GM12878 (cell line): ENCODE measurements around the gene NOXA1. TPM values are rescaled to one million over a fixed set of nuclear protein-coding genes. Genes with fewer than 3 reads are reported as not detected.

Experiments
- ATAC-seq: fragments of 200-7000 bp; cut with Tn5 transposase; 3 replicates; pipeline ENCODE4 v1.9.1; 2020; ENCODE audit warnings: mild to moderate bottlenecking, moderate library complexity
- BruUV-seq: library from RNA; stranded (reverse); fragments of 400-500 nt; replicated peaks from 2 replicates; lab custom pipeline; 2021; lab: Mats Ljungman, UMichigan
- CTCF ChIA-PET: fragments of 300-600 bp; sonication (Branson Sonifier 250); formaldehyde crosslinking; extraction: SDS; loops from one replicate; lab custom pipeline; 2021; ENCODE audit warnings: inconsistent platforms; lab: Yijun Ruan, JAX
- POLR2A ChIA-PET: fragments of 350-600 bp; formaldehyde crosslinking; extraction: SDS; loops from one replicate; lab custom pipeline; 2021; ENCODE audit warnings: inconsistent platforms; lab: Charles Lee
- RAD21 ChIA-PET: fragments of 300-600 bp; sonication (Branson Sonifier 250); formaldehyde crosslinking; loops from one replicate; lab custom pipeline; 2023; ENCODE audit warnings: antibody characterized with exemption; ENCODE audit not compliant: unreplicated experiment; lab: Charles Lee
- SMC1A ChIA-PET: fragments of 300-600 bp; sonication (Branson Sonifier 250); formaldehyde crosslinking; loops from one replicate; lab custom pipeline; 2023; ENCODE audit not compliant: unreplicated experiment, uncharacterized antibody; lab: Charles Lee
- DNase-seq: peaks from one replicate; pipeline ENCODE4 v3.0.0-alpha.2; 2011; ENCODE audit warnings: low read depth, low spot score
- FAIRE-seq: peaks from 3 replicates; lab custom pipeline; 2011; peaks lifted over from hg19 to GRCh38; lab: Jason Lieb, UNC
- H2AFZ ChIP-seq: 2 replicates; pipeline ENCODE4 v1.6.0; 2011; ENCODE audit warnings: low read depth, low read length, control low read depth; ENCODE audit not compliant: control insufficient read depth
- H3K27ac ChIP-seq: 2 replicates; pipeline ENCODE4 v1.5.1; 2011; ENCODE audit warnings: control low read depth; ENCODE audit not compliant: control insufficient read depth, insufficient read depth
- H3K27me3 ChIP-seq, 2 experiments: replicated peaks in 1 of 2; 2 replicates each; pipeline versions ENCODE4 v1.6.0 to v1.6.1; 2011; ENCODE audit warnings: low read length in 1 of 2; ENCODE audit not compliant: control insufficient read depth in 2 of 2, insufficient read depth in 2 of 2
- H3K36me3 ChIP-seq, 2 experiments: 2 replicates each; pipeline ENCODE4 v1.5.1; 2011; ENCODE audit warnings: low read length in 1 of 2; ENCODE audit not compliant: control insufficient read depth in 2 of 2, insufficient read depth in 2 of 2
- H3K4me1 ChIP-seq: 2 replicates; pipeline ENCODE4 v1.6.1; 2011; ENCODE audit warnings: mild to moderate bottlenecking, low read length, moderate library complexity, mixed read lengths; ENCODE audit not compliant: control insufficient read depth, insufficient read depth
- H3K4me2 ChIP-seq: 2 replicates; pipeline ENCODE4 v1.6.0; 2011; ENCODE audit warnings: control low read depth; ENCODE audit not compliant: control insufficient read depth, insufficient read depth
- H3K4me3 ChIP-seq: fragments of 200-600 bp; sonication (generic); 2 replicates; pipeline ENCODE4 v1.5.1; 2016
- H3K79me2 ChIP-seq: 2 replicates; pipeline ENCODE4 v1.6.0; 2011; ENCODE audit warnings: low read length; ENCODE audit not compliant: control insufficient read depth, insufficient read depth
- H3K9ac ChIP-seq: 2 replicates; pipeline ENCODE4 v1.8.0; 2011; ENCODE audit warnings: low read length, control low read depth, mixed read lengths; ENCODE audit not compliant: control insufficient read depth, insufficient read depth
- H3K9me3 ChIP-seq: replicated peaks from 3 replicates; pipeline ENCODE4 v1.5.1; 2011; ENCODE audit warnings: mild to moderate bottlenecking, low read length; ENCODE audit not compliant: control insufficient read depth, insufficient read depth
- H4K20me1 ChIP-seq: 2 replicates; pipeline ENCODE4 v1.6.0; 2011; ENCODE audit not compliant: control insufficient read depth, insufficient read depth
- BHLHE40 ChIP-seq, 2 experiments: fragments of 450-650 bp in 1 of 2; IDR thresholded peaks; 2 replicates each; pipeline ENCODE4 v1.6.1; 2011 to 2017; ENCODE audit warnings: low read depth in 2 of 2, borderline replicate concordance in 1 of 2, improper control_type of control experiment in 1 of 2, low read length in 1 of 2, mild to moderate bottlenecking in 1 of 2
- BMI1 ChIP-seq: fragments of 450-650 bp; IDR thresholded peaks from 2 replicates; pipeline ENCODE4 v1.6.1; 2016; ENCODE audit warnings: mild to moderate bottlenecking, moderate library complexity, borderline replicate concordance
- CREB1 ChIP-seq: IDR thresholded peaks from 2 replicates; pipeline ENCODE4 v1.6.1; 2012; ENCODE audit warnings: low read depth, mild to moderate bottlenecking, inconsistent platforms
- FOXM1 ChIP-seq: IDR thresholded peaks from 2 replicates; pipeline ENCODE4 v1.6.1; 2012; ENCODE audit warnings: low read depth, mild to moderate bottlenecking, inconsistent platforms, low read length, moderate library complexity
- NBN ChIP-seq: fragments of 450-650 bp; IDR thresholded peaks from 2 replicates; pipeline ENCODE4 v1.6.1; 2016
- RBBP5 ChIP-seq: fragments of 200-600 bp; sonication (generic); conservative IDR thresholded peaks from 2 replicates; pipeline ENCODE4 v1.6.1; 2016
- SREBF1 ChIP-seq: IDR thresholded peaks from 2 replicates; pipeline ENCODE4 v1.6.1; 2012; ENCODE audit warnings: mild to moderate bottlenecking, low read length
- WGBS: methylation state at CpG from one replicate; pipeline ENCODE4 v1.1.6; 2016; ENCODE audit warnings: low lambda C conversion rate; ENCODE audit not compliant: insufficient replicate concordance, insufficient coverage; ENCODE audit errors: missing lambda C conversion rate; 5-methylcytosine and 5-hydroxymethylcytosine counted together
- in situ Hi-C: fragments of 300-500 bp; cut with MboI; formaldehyde crosslinking; loops from 9 replicates; pipeline ENCODE4 v1.14.3; 2018; ENCODE audit warnings: mixed read lengths
- intact Hi-C: fragments of 100-400 bp; cut with micrococcal nuclease; formaldehyde crosslinking; loops from one replicate; pipeline ENCODE4 v1.14.2; 2022; ENCODE audit not compliant: unreplicated experiment
- polyA plus RNA-seq, 11 experiments: library from polyadenylated mRNA; depleted of rRNA in 4 of 11; unstranded in 6 of 11; stranded (reverse) in 5 of 11; fragments of >200 nt; fragmentation: Nextera tagmentation in 4 of 11; fragmentation: Illumina TruSeq in 1 of 11; extraction: Ambion mirVana in 4 of 11; extraction: Trizol in 1 of 11; gene quantifications; 1 replicate in 1 of 11; 2 replicates in 10 of 11; pipeline versions ENCODE4 v1.2.1 to v1.2.3, GENCODE V29; 2011 to 2016; ENCODE audit warnings: inconsistent platforms in 2 of 11, missing spikeins in 2 of 11, low read depth in 1 of 11
- total RNA-seq, 4 experiments: library from RNA; depleted of rRNA in 3 of 4; stranded (reverse); fragments of >200 nt in 3 of 4; fragmentation: Illumina TruSeq in 1 of 4; extraction: Trizol in 1 of 4; gene quantifications; 2 replicates each; pipeline versions ENCODE4 v1.2.1 to v1.2.3, GENCODE V29; 2013 to 2021
- TF ChIP-seq, protein P1 (sequence below), 3 experiments: IDR thresholded peaks in 2 of 3; conservative IDR thresholded peaks in 1 of 3; 2 replicates each; pipeline ENCODE4 v1.5.1; 2011; ENCODE audit warnings: low read depth in 3 of 3, low read length in 3 of 3, mild to moderate bottlenecking in 3 of 3, control low read depth in 2 of 3, moderate library complexity in 2 of 3, inconsistent platforms in 1 of 3, mixed read lengths in 1 of 3; ENCODE audit not compliant: control insufficient read depth in 2 of 3, insufficient read depth in 1 of 3; ENCODE audit errors: extremely low read depth in 1 of 3

NOXA1 gene
- total and polyA plus RNA-seq, 10 of the 15 experiments (the other 5 are each of a cell fraction or from before 2014, with no cell fraction given), result 0.08 to 0.20 TPM; not detected in 8

DNA sequence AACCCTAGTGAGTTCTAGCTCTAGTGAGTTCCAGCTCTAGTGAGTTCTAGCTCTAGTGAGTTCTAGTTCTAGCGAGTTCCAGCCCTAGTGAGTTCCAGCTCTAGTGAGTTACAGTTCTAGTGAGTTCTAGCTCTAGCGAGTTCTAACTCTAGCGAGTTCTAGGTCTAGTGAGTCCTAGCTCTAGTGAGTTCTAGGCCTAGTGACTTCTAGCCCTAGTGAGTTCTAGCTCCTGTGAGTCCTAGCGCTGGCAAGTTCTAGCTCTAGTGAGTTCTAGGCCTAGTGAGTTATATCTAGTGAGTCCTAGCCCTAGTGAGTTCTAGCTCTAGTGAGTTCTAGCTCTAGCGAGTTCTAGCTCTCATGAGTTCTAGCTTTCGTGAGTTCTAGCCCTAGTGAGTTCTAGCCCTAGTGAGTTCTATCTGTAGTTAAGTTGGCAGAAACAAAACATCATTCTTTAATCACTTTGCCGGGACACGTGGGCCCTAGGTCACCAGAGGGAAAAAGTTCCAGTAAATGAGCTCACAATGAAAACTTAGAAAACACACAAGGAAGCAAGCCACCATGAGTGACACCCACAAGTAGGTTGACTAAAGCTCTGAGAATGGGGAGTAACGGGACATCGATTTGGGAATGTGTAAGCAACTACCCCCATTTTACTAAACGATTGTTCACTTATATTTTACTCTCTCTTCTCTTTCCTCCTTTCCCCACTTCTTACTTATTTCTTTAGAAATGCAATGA lies 47.7 kb upstream of the NOXA1 start:
- ATAC-seq (no peak), FAIRE-seq (no peak), DNase-seq (no peak)
- in situ Hi-C loops, result no loop called here
- WGBS, result 65% methylated on average over 11 of the region's 11 CpGs
- no TSS peak for BruUV-seq
- H3K9me3 ChIP-seq, result peaks cover 2% of the 10 kb centered on the region; the same call in 2 of the 3 replicates
- H3K4me2 ChIP-seq, result no peak overlapping the region
- no peak for TF ChIP-seq FOXM1
- TF ChIP-seq, protein P1, sequence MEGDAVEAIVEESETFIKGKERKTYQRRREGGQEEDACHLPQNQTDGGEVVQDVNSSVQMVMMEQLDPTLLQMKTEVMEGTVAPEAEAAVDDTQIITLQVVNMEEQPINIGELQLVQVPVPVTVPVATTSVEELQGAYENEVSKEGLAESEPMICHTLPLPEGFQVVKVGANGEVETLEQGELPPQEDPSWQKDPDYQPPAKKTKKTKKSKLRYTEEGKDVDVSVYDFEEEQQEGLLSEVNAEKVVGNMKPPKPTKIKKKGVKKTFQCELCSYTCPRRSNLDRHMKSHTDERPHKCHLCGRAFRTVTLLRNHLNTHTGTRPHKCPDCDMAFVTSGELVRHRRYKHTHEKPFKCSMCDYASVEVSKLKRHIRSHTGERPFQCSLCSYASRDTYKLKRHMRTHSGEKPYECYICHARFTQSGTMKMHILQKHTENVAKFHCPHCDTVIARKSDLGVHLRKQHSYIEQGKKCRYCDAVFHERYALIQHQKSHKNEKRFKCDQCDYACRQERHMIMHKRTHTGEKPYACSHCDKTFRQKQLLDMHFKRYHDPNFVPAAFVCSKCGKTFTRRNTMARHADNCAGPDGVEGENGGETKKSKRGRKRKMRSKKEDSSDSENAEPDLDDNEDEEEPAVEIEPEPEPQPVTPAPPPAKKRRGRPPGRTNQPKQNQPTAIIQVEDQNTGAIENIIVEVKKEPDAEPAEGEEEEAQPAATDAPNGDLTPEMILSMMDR (IDR thresholded peaks at IDR 0.05 in 2 of 3, conservative IDR thresholded peaks at IDR 0.05 in 1 of 3; ENCODE audit: control insufficient read depth in 2 of 3, extremely low read depth in 1 of 3, insufficient read depth in 1 of 3, low read depth in 3 of 3, low read length in 3 of 3), result no peak
- TF ChIP-seq CREB1, result no peak
- TF ChIP-seq NBN, result no peak
- no peak for TF ChIP-seq SREBF1
- no peak for TF ChIP-seq RBBP5
- TF ChIP-seq BHLHE40 (IDR thresholded peaks at IDR 0.05; ENCODE audit: borderline replicate concordance in 1 of 2, low read depth in 2 of 2, low read length in 1 of 2), result no peak
- no peak for TF ChIP-seq BMI1
- no peak overlapping the region for H3K27ac ChIP-seq
- no peak overlapping the region for H3K4me3 ChIP-seq
- H2AFZ ChIP-seq, result no peak overlapping the region
- POLR2A ChIA-PET, result no interaction called here
- SMC1A ChIA-PET, result no interaction called here
- no peaks in the 10 kb centered on the region for H3K36me3 ChIP-seq
- CTCF ChIA-PET, result interaction anchor here (0.8 kb wide), 1 partner anchor 156 kb away, joined by 3 read pairs; no protein-coding TSS in a partner anchor
- H3K27me3 ChIP-seq, result no peaks in the 10 kb centered on the region
- RAD21 ChIA-PET, result interaction anchor here (0.7 kb wide), 1 partner anchor 98 kb away, joined by 3 read pairs; the partner anchor contains the start of gene TOR4A
- H3K4me1 ChIP-seq, result no peaks in the 10 kb centered on the region
- intact Hi-C loops, result no loop called here
- H3K9ac ChIP-seq, result no peak overlapping the region
- H4K20me1 ChIP-seq, result no peaks in the 10 kb centered on the region
- H3K79me2 ChIP-seq, result no peaks in the 10 kb centered on the region
